Thyroid gland (tissue), 4 donors: ENCODE data around the gene SMARCAL1.

Source experiments
- CTCF ChIP-seq, 6 experiments: fragments of 200-600 bp in 3 of 6; fragments of 450-650 bp in 3 of 6; sonication (generic) in 3 of 6; IDR thresholded peaks; one replicate each; pipeline ENCODE4 v1.5.1; 2016 to 2019; ENCODE audit warnings: antibody characterized with exemption in 6 of 6, mild to moderate bottlenecking in 2 of 6, inconsistent platforms in 1 of 6, moderate library complexity in 1 of 6
- POLR2A ChIP-seq, 2 donors: fragments of 450-650 bp; IDR thresholded peaks; one replicate each; pipeline ENCODE4 v1.6.1; 2017; ENCODE audit warnings: antibody characterized with exemption in 2 of 2, mild to moderate bottlenecking in 2 of 2, moderate library complexity in 1 of 2

DNA sequence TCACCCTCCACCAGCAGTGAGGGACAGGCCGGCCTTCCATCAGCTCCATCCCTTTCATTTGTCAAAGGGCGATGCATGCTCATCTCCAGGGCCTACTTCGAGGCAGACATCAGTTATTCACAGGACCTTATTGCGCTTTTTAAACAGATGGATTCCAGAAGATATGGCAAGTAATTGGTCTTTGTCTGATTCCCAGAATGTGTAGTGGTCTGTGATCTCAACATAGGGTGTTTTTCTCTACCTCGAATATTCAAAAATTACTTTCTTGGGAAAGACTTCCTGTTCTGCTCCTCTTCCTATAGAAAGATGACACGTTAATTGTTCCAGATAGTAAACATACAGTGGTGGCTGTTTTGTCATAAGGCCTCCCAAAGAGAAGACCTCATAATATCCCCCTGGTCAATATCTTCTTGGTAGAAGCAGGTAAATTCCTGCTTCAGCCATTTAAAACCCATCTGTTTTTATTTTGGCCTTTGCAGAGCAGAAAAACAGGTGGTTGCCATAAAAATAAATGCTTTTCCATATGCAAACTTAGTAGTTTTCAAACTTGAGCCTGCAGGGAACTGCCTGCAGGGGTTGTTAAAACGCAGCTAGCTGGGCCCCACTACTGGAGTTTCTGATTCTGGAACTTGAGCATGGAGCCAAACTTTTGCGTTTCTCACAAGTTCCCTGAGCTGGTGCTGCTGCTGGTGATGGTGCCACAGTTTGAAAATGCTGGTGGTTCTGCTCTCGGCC lies 8.2 kb downstream of the SMARCAL1 start:
- TF ChIP-seq CTCF (IDR thresholded peaks at IDR 0.05): no peak
- TF ChIP-seq POLR2A (IDR thresholded peaks at IDR 0.05): no peak
